OCI-LY1 (cell line): ENCODE results near the gene LHX1.

Source experiments
- H2AFZ ChIP-seq: fragments of 200-600 bp; sonication (generic), shearing (Covaris generic); 2 replicates; pipeline ENCODE4 v1.6.0; 2014; ENCODE audit warnings: antibody characterized with exemption, mild to moderate bottlenecking, low read length
- H3F3A ChIP-seq: fragments of 200-600 bp; sonication (generic), shearing (Covaris generic); 2 replicates; pipeline ENCODE4 v1.6.0; 2014; ENCODE audit warnings: mild to moderate bottlenecking, antibody characterized with exemption, low read length, moderate library complexity; ENCODE audit not compliant: insufficient read depth
- H3K27ac ChIP-seq: fragments of 200-600 bp; sonication (generic); 2 replicates; pipeline ENCODE4 v1.5.1; 2014; ENCODE audit warnings: low read length, mixed run types, mild to moderate bottlenecking, low read depth; ENCODE audit not compliant: poor library complexity, severe bottlenecking
- H3K27me3 ChIP-seq: fragments of 200-600 bp; sonication (generic); 2 replicates; pipeline ENCODE4 v1.6.0; 2014; ENCODE audit warnings: antibody characterized with exemption, mild to moderate bottlenecking, low read length, moderate library complexity; ENCODE audit not compliant: insufficient read depth
- H3K36me3 ChIP-seq: fragments of 200-600 bp; sonication (generic); 2 replicates; pipeline ENCODE4 v1.6.1; 2014; ENCODE audit warnings: mild to moderate bottlenecking, antibody characterized with exemption, low read length, moderate library complexity, mixed read lengths; ENCODE audit not compliant: insufficient read depth
- H3K4me1 ChIP-seq: fragments of 200-600 bp; sonication (generic); 2 replicates; pipeline ENCODE4 v1.5.1; 2014; ENCODE audit warnings: mild to moderate bottlenecking, low read length, moderate library complexity; ENCODE audit not compliant: insufficient read depth, severe bottlenecking
- H3K4me2 ChIP-seq: fragments of 200-600 bp; sonication (generic), shearing (Covaris generic); 2 replicates; pipeline ENCODE4 v1.6.1; 2014; ENCODE audit warnings: low read length
- H3K4me3 ChIP-seq: fragments of 200-600 bp; sonication (generic); 2 replicates; pipeline ENCODE4 v1.5.1; 2014; ENCODE audit warnings: low read length, low read depth, mild to moderate bottlenecking, mixed read lengths; ENCODE audit not compliant: poor library complexity, severe bottlenecking
- H3K79me2 ChIP-seq: fragments of 200-600 bp; shearing (Covaris generic); 2 replicates; pipeline ENCODE4 v1.6.1; 2016; ENCODE audit warnings: mixed run types, low read length, mixed read lengths; ENCODE audit not compliant: insufficient read depth
- H3K9ac ChIP-seq: fragments of 200-600 bp; sonication (generic), shearing (Covaris generic); 2 replicates; pipeline ENCODE4 v1.6.1; 2014; ENCODE audit warnings: mild to moderate bottlenecking, low read length, mixed read lengths
- H3K9me2 ChIP-seq: fragments of 200-600 bp; sonication (generic), shearing (Covaris generic); 2 replicates; pipeline ENCODE4 v1.6.1; 2014; ENCODE audit warnings: low read depth, mild to moderate bottlenecking, low read length, mixed read lengths
- H3K9me3 ChIP-seq: fragments of 200-600 bp; shearing (Covaris generic); 2 replicates; pipeline ENCODE4 v1.6.1; 2014; ENCODE audit warnings: low read length, mixed read lengths
- H4K20me1 ChIP-seq: fragments of 200-600 bp; sonication (generic), shearing (Covaris generic); 2 replicates; pipeline ENCODE4 v1.6.0; 2016; ENCODE audit warnings: mild to moderate bottlenecking, low read length; ENCODE audit not compliant: insufficient read depth
- EZH2 ChIP-seq: fragments of 200-600 bp; sonication (generic), shearing (Covaris generic); IDR thresholded peaks from 2 replicates; pipeline ENCODE4 v1.8.0; 2017; ENCODE audit warnings: borderline replicate concordance, mixed run types, mild to moderate bottlenecking, antibody characterized with exemption, low read length, moderate library complexity, mixed read lengths
- TF ChIP-seq, protein P1 (sequence below): fragments of 200-600 bp; sonication (generic), shearing (Covaris generic); IDR thresholded peaks from 2 replicates; pipeline ENCODE4 v1.5.1; 2017; ENCODE audit warnings: mild to moderate bottlenecking, antibody characterized with exemption, low read length, moderate library complexity, mixed read lengths

LHX1 gene

DNA sequence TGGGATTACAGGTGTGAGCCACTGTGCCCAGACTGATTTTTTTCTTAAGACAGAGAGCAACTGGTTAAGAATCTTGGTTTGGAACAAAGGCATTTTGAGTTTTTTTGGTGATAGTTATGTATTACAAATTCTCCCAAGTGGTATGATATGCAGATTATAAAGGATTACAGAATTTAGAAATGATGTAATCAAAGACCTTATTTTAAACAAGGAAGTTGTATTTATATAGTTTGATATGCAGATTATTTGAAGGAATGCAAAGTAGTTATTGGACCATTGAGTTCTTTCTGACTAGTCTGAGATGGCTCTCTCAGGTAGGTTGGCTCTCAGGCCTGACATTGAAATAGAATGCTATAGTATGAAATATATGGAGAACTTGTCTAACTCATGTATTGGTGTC is 46.3 kb downstream of the LHX1 start:
- H3K79me2 ChIP-seq: peaks cover 23% of the 10 kb centered on the region
- no peaks in the 10 kb centered on the region for H3K27me3 ChIP-seq
- no peaks in the 10 kb centered on the region for H3F3A ChIP-seq
- peaks cover 9% of the 10 kb centered on the region for H3K4me1 ChIP-seq
- no peak overlapping the region for H3K27ac ChIP-seq
- no peak overlapping the region for H3K4me2 ChIP-seq
- peaks cover 45% of the 10 kb centered on the region for H3K36me3 ChIP-seq
- H2AFZ ChIP-seq: no peak overlapping the region
- no peaks in the 10 kb centered on the region for H3K9me3 ChIP-seq
- H4K20me1 ChIP-seq: no peaks in the 10 kb centered on the region
- TF ChIP-seq, protein P1, sequence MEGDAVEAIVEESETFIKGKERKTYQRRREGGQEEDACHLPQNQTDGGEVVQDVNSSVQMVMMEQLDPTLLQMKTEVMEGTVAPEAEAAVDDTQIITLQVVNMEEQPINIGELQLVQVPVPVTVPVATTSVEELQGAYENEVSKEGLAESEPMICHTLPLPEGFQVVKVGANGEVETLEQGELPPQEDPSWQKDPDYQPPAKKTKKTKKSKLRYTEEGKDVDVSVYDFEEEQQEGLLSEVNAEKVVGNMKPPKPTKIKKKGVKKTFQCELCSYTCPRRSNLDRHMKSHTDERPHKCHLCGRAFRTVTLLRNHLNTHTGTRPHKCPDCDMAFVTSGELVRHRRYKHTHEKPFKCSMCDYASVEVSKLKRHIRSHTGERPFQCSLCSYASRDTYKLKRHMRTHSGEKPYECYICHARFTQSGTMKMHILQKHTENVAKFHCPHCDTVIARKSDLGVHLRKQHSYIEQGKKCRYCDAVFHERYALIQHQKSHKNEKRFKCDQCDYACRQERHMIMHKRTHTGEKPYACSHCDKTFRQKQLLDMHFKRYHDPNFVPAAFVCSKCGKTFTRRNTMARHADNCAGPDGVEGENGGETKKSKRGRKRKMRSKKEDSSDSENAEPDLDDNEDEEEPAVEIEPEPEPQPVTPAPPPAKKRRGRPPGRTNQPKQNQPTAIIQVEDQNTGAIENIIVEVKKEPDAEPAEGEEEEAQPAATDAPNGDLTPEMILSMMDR: no peak
- no peak for TF ChIP-seq EZH2
- H3K9me2 ChIP-seq: no peaks in the 10 kb centered on the region
- no peak overlapping the region for H3K9ac ChIP-seq
- H3K4me3 ChIP-seq: no peak overlapping the region

GRCh38 chr17:36989173-36989572 is 51.9 kb downstream of the LHX1 start:
- no peak for TF ChIP-seq EZH2
- TF ChIP-seq, protein P1: no peak
- no peaks in the 10 kb centered on the region for H3K9me3 ChIP-seq
- no peak overlapping the region for H3K4me2 ChIP-seq
- H3K4me1 ChIP-seq: no peaks in the 10 kb centered on the region
- no peak overlapping the region for H3K27ac ChIP-seq
- no peaks in the 10 kb centered on the region for H4K20me1 ChIP-seq
- H3K36me3 ChIP-seq: peaks cover 84% of the 10 kb centered on the region
- H3K79me2 ChIP-seq: 0 out of 2 replicates have a peak, but pooled peaks cover 3% of the 10 kb centered on the region
- no peak overlapping the region for H3K9ac ChIP-seq
- H3K4me3 ChIP-seq: no peak overlapping the region
- H3K27me3 ChIP-seq: no peaks in the 10 kb centered on the region
- no peak overlapping the region for H2AFZ ChIP-seq
- no peaks in the 10 kb centered on the region for H3K9me2 ChIP-seq
- no peaks in the 10 kb centered on the region for H3F3A ChIP-seq

- H3K36me3 ChIP-seq: peaks cover 98% of the 10 kb centered on the region
- no peaks in the 10 kb centered on the region for H3F3A ChIP-seq
- H3K27ac ChIP-seq: no peak overlapping the region
- no peak for TF ChIP-seq EZH2
- TF ChIP-seq, protein P1: no peak
- H3K4me1 ChIP-seq: no peaks in the 10 kb centered on the region
- no peaks in the 10 kb centered on the region for H3K9me2 ChIP-seq
- H3K9me3 ChIP-seq: peaks cover 6% of the 10 kb centered on the region
- no peak overlapping the region for H2AFZ ChIP-seq
- H3K27me3 ChIP-seq: no peaks in the 10 kb centered on the region
- no peaks in the 10 kb centered on the region for H4K20me1 ChIP-seq
- H3K4me2 ChIP-seq: no peak overlapping the region
- 0 out of 2 replicates have a peak, but pooled peaks cover 3% of the 10 kb centered on the region for H3K79me2 ChIP-seq
- H3K9ac ChIP-seq: no peak overlapping the region
- no peak overlapping the region for H3K4me3 ChIP-seq
Measured at GRCh38 chr17:36992701-36993100, 55.4 kb downstream of the LHX1 start.
